ENCODE results near the gene CDH13.
"Not testable (repeated sequence)": the region's sequence is repeated elsewhere in the genome, so short reads cannot be mapped to it uniquely, and the experiment has no call there.

Gene CDH13

GRCh38 chr16:82926500-82926899 is 299.7 kb downstream of the CDH13 start:
- no peak for ATAC-seq

GRCh38 chr16:82933933-82934332 is 307.2 kb downstream of the CDH13 start:
- ATAC-seq, result not testable (repeated sequence)

More at GRCh38 chr16:82926500-82926899, 299.7 kb downstream of the CDH13 start:
- no peak for TF ChIP-seq ZNF70 (CRISPR knock-in tag; IDR thresholded peaks at IDR 0.05)
- no peak for TF ChIP-seq CREB5 (CRISPR knock-in tag; IDR thresholded peaks at IDR 0.05; ENCODE audit: low read depth)
- no peak for TF ChIP-seq ISL1 (CRISPR knock-in tag; IDR thresholded peaks at IDR 0.05)
- TF ChIP-seq BACH2 (CRISPR knock-in tag; IDR thresholded peaks at IDR 0.05; ENCODE audit: borderline replicate concordance), result no peak
- TF ChIP-seq TSHZ2 (CRISPR knock-in tag; IDR thresholded peaks at IDR 0.05), result no peak
- no peak for TF ChIP-seq GLIS3 (CRISPR knock-in tag; IDR thresholded peaks at IDR 0.05)
- TF ChIP-seq TCF4 (CRISPR knock-in tag; IDR thresholded peaks at IDR 0.05; ENCODE audit: borderline replicate concordance), result no peak
- TF ChIP-seq PATZ1 (CRISPR knock-in tag; IDR thresholded peaks at IDR 0.05; ENCODE audit: borderline replicate concordance), result no peak
- no peak for TF ChIP-seq ZFP3 (CRISPR knock-in tag; IDR thresholded peaks at IDR 0.05)
- no peak for TF ChIP-seq ARNTL (CRISPR knock-in tag; IDR thresholded peaks at IDR 0.05; ENCODE audit: borderline replicate concordance, low read depth)
- TF ChIP-seq ZFP30 (CRISPR knock-in tag; IDR thresholded peaks at IDR 0.05), result no peak
- no peak for TF ChIP-seq ZNF8 (CRISPR knock-in tag; IDR thresholded peaks at IDR 0.05)

- TF ChIP-seq ESRRG (CRISPR knock-in tag; IDR thresholded peaks at IDR 0.05) (no peak), ZFP3 (CRISPR knock-in tag; IDR thresholded peaks at IDR 0.05) (no peak), GLIS3 (CRISPR knock-in tag; IDR thresholded peaks at IDR 0.05) (no peak), ISL1 (CRISPR knock-in tag; IDR thresholded peaks at IDR 0.05) (no peak)
Measured at GRCh38 chr16:82935766-82936165, 309.0 kb downstream of the CDH13 start.

GRCh38 chr16:82936941-82937551 is 310.3 kb downstream of the CDH13 start:
- ATAC-seq, result no peak
- TF ChIP-seq CREB5 (CRISPR knock-in tag; IDR thresholded peaks at IDR 0.05; ENCODE audit: low read depth) (no peak), ESRRG (CRISPR knock-in tag; IDR thresholded peaks at IDR 0.05) (no peak), BACH2 (CRISPR knock-in tag; IDR thresholded peaks at IDR 0.05; ENCODE audit: borderline replicate concordance) (no peak), TOX (CRISPR knock-in tag; IDR thresholded peaks at IDR 0.05; ENCODE audit: borderline replicate concordance) (no peak), ZNF8 (CRISPR knock-in tag; IDR thresholded peaks at IDR 0.05) (no peak), ARNTL (CRISPR knock-in tag; IDR thresholded peaks at IDR 0.05; ENCODE audit: borderline replicate concordance, low read depth) (no peak), CSRNP3 (CRISPR knock-in tag; IDR thresholded peaks at IDR 0.05) (no peak), OSR1 (CRISPR knock-in tag; IDR thresholded peaks at IDR 0.05) (no peak), PATZ1 (CRISPR knock-in tag; IDR thresholded peaks at IDR 0.05; ENCODE audit: borderline replicate concordance) (no peak), POU6F1 (CRISPR knock-in tag; IDR thresholded peaks at IDR 0.05; ENCODE audit: borderline replicate concordance, low read depth) (no peak), ISL1 (CRISPR knock-in tag; IDR thresholded peaks at IDR 0.05) (no peak), TCF4 (CRISPR knock-in tag; IDR thresholded peaks at IDR 0.05; ENCODE audit: borderline replicate concordance) (no peak), SNAI2 (CRISPR knock-in tag; IDR thresholded peaks at IDR 0.05) (no peak), ZFP30 (CRISPR knock-in tag; IDR thresholded peaks at IDR 0.05) (no peak), PPARA (CRISPR knock-in tag; IDR thresholded peaks at IDR 0.05; ENCODE audit: borderline replicate concordance) (no peak)

More at GRCh38 chr16:82935766-82936165, 309.0 kb downstream of the CDH13 start:
- no peak for ATAC-seq

Measured in SK-N-SH treated with all-trans-retinoic acid at 6 μM for 48 hours (cell line).